ENCODE results near the gene ADA.

Gene ADA

GRCh38 chr20:44651434-44651683 lies 140 bp downstream of the ADA start:
- H3K4me3 ChIP-seq (ENCODE audit: low read depth, low read length) = peak overlapping the region; percentile 59
- in situ Hi-C loops (cut with HindIII; ENCODE audit: low sequenced_read_pairs) = no loop called here
- DNase-seq (ENCODE audit: low read depth, low spot score) = no peak
- no peak for TF ChIP-seq CTCF (IDR thresholded peaks at IDR 0.05; ENCODE audit: low read depth, low read length)

GRCh38 chr20:44650771-44651433 lies 597 bp downstream of the ADA start:
- peak overlapping the region; percentile 59 for H3K4me3 ChIP-seq (ENCODE audit: low read depth, low read length)
- DNase-seq (ENCODE audit: low read depth, low spot score) = no peak
- in situ Hi-C loops (cut with HindIII; ENCODE audit: low sequenced_read_pairs) = no loop called here
- no peak for TF ChIP-seq CTCF (IDR thresholded peaks at IDR 0.05; ENCODE audit: low read depth, low read length)

GRCh38 chr20:44649976-44650375 lies 1.5 kb downstream of the ADA start:
- in situ Hi-C loops (cut with HindIII; ENCODE audit: low sequenced_read_pairs) = no loop called here
- H3K4me3 ChIP-seq (ENCODE audit: low read depth, low read length) = no peak overlapping the region
- TF ChIP-seq CTCF (IDR thresholded peaks at IDR 0.05; ENCODE audit: low read depth, low read length) = no peak
- no peak for DNase-seq (ENCODE audit: low read depth, low spot score)

GRCh38 chr20:44649126-44649525 lies 2.4 kb downstream of the ADA start:
- TF ChIP-seq CTCF (IDR thresholded peaks at IDR 0.05; ENCODE audit: low read depth, low read length) = no peak
- H3K4me3 ChIP-seq (ENCODE audit: low read depth, low read length) = no peak overlapping the region
- in situ Hi-C loops (cut with HindIII; ENCODE audit: low sequenced_read_pairs) = no loop called here
- DNase-seq (ENCODE audit: low read depth, low spot score) = no peak

- DNase-seq (ENCODE audit: low read depth, low spot score) = no peak
- in situ Hi-C loops (cut with HindIII; ENCODE audit: low sequenced_read_pairs) = no loop called here
- no peak overlapping the region for H3K4me3 ChIP-seq (ENCODE audit: low read depth, low read length)
- no peak for TF ChIP-seq CTCF (IDR thresholded peaks at IDR 0.05; ENCODE audit: low read depth, low read length)
These were observed 2.9 kb downstream of the ADA start for GRCh38 chr20:44648579-44648978.

GRCh38 chr20:44648068-44648467 lies 3.4 kb downstream of the ADA start:
- no peak overlapping the region for H3K4me3 ChIP-seq (ENCODE audit: low read depth, low read length)
- in situ Hi-C loops (cut with HindIII; ENCODE audit: low sequenced_read_pairs) = no loop called here
- no peak for TF ChIP-seq CTCF (IDR thresholded peaks at IDR 0.05; ENCODE audit: low read depth, low read length)
- DNase-seq (ENCODE audit: low read depth, low spot score) = no peak

All from astrocyte of the spinal cord (primary cell).